HCT116 (cell line): ENCODE results near the gene MAP3K12.
"Not testable (repeated sequence)": the region's sequence is repeated elsewhere in the genome, so short reads cannot be mapped to it uniquely, and the experiment has no call there.

Experiments used
- EGR1 ChIP-seq: IDR thresholded peaks from 2 replicates; pipeline ENCODE4 v1.6.1; 2012; ENCODE audit warnings: low read depth
- ELF1 ChIP-seq: IDR thresholded peaks from 2 replicates; pipeline ENCODE4 v1.6.1; 2012; ENCODE audit warnings: low read depth, borderline replicate concordance
- JUND ChIP-seq: IDR thresholded peaks from 2 replicates; pipeline ENCODE4 v1.6.1; 2012
- POLR2A ChIP-seq: IDR thresholded peaks from 2 replicates; pipeline ENCODE4 v1.7.0; 2011; ENCODE audit warnings: borderline replicate concordance; ENCODE audit not compliant: insufficient read depth, insufficient read length; ENCODE audit errors: extremely low read depth
- POLR2AphosphoS5 ChIP-seq: IDR thresholded peaks from 2 replicates; pipeline ENCODE4 v1.6.1; 2011; ENCODE audit warnings: mild to moderate bottlenecking, low read depth, low read length, moderate library complexity
- RAD21 ChIP-seq: IDR thresholded peaks from 2 replicates; pipeline ENCODE4 v1.6.1; 2012; ENCODE audit warnings: low read depth, mild to moderate bottlenecking
- REST ChIP-seq: IDR thresholded peaks from 2 replicates; pipeline ENCODE4 v1.6.1; 2012; ENCODE audit warnings: low read depth
- SRF ChIP-seq: IDR thresholded peaks from 2 replicates; pipeline ENCODE4 v1.6.1; 2012; ENCODE audit warnings: low read depth
- YY1 ChIP-seq: IDR thresholded peaks from 2 replicates; pipeline ENCODE4 v1.6.1; 2011; ENCODE audit warnings: low read length, low read depth, moderate library complexity, mild to moderate bottlenecking; ENCODE audit not compliant: insufficient replicate concordance; ENCODE audit errors: extremely low read depth
- ZFX ChIP-seq: fragments of 450-650 bp; IDR thresholded peaks from 2 replicates; pipeline ENCODE4 v1.6.1; 2017
- ZNF274 ChIP-seq: fragments of 200-500 bp; sonication (Bioruptor generic); IDR thresholded peaks from 2 replicates; pipeline ENCODE4 v1.6.1; 2014; ENCODE audit warnings: mild to moderate bottlenecking, low read depth, low read length, inconsistent platforms
- TF ChIP-seq, protein P1 (sequence below), 3 experiments: fragments of 200-600 bp in 1 of 3; sonication (generic) in 1 of 3; IDR thresholded peaks in 2 of 3; conservative IDR thresholded peaks in 1 of 3; 2 replicates each; pipeline ENCODE4 v1.5.1; 2012 to 2017; ENCODE audit warnings: low read depth in 2 of 3, low read length in 2 of 3, antibody characterized with exemption in 1 of 3, borderline replicate concordance in 1 of 3, control low read depth in 1 of 3, mild to moderate bottlenecking in 1 of 3, mixed read lengths in 1 of 3, mixed run types in 1 of 3, moderate library complexity in 1 of 3; ENCODE audit not compliant: insufficient read depth in 1 of 3
- TF ChIP-seq, protein P2 (sequence below): IDR thresholded peaks from 2 replicates; pipeline ENCODE4 v1.6.1; 2012
- TF ChIP-seq, protein P3 (sequence below): IDR thresholded peaks from 2 replicates; pipeline ENCODE4 v1.6.1; 2011; ENCODE audit warnings: mild to moderate bottlenecking, low read length, moderate library complexity; ENCODE audit not compliant: insufficient replicate concordance; ENCODE audit errors: extremely low read depth

DNA sequence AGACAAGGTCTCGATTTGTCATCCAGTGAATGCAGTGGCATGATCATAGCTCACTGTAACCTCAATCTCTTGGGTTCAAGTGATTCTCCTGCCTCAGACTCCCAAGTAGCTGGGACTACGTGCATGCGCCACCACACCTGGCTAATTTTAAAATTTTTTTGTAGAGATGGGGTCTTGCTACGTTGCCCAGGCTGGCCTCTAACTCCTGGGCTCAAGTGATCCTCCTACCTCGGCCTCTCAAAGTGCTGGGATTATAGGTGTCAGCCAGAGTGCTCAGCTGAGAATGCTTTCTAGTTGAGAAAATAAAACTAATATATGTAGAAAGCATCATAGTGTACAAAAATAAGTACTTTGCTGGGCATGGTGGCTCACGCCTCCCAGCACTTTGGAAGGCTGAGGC lies 49.1 kb upstream of the MAP3K12 start:
- TF ChIP-seq, protein P1, sequence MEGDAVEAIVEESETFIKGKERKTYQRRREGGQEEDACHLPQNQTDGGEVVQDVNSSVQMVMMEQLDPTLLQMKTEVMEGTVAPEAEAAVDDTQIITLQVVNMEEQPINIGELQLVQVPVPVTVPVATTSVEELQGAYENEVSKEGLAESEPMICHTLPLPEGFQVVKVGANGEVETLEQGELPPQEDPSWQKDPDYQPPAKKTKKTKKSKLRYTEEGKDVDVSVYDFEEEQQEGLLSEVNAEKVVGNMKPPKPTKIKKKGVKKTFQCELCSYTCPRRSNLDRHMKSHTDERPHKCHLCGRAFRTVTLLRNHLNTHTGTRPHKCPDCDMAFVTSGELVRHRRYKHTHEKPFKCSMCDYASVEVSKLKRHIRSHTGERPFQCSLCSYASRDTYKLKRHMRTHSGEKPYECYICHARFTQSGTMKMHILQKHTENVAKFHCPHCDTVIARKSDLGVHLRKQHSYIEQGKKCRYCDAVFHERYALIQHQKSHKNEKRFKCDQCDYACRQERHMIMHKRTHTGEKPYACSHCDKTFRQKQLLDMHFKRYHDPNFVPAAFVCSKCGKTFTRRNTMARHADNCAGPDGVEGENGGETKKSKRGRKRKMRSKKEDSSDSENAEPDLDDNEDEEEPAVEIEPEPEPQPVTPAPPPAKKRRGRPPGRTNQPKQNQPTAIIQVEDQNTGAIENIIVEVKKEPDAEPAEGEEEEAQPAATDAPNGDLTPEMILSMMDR (IDR thresholded peaks at IDR 0.05 in 2 of 3, conservative IDR thresholded peaks at IDR 0.05 in 1 of 3; ENCODE audit: borderline replicate concordance in 1 of 3, insufficient read depth in 1 of 3, low read depth in 2 of 3, low read length in 2 of 3) = not testable (repeated sequence)
- not testable (repeated sequence) for TF ChIP-seq POLR2AphosphoS5, POLR2A, YY1, JUND, REST, ZFX, SRF, ELF1, ZNF274, RAD21, EGR1
- TF ChIP-seq, protein P2, sequence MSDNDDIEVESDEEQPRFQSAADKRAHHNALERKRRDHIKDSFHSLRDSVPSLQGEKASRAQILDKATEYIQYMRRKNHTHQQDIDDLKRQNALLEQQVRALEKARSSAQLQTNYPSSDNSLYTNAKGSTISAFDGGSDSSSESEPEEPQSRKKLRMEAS = not testable (repeated sequence)
- TF ChIP-seq, protein P3, sequence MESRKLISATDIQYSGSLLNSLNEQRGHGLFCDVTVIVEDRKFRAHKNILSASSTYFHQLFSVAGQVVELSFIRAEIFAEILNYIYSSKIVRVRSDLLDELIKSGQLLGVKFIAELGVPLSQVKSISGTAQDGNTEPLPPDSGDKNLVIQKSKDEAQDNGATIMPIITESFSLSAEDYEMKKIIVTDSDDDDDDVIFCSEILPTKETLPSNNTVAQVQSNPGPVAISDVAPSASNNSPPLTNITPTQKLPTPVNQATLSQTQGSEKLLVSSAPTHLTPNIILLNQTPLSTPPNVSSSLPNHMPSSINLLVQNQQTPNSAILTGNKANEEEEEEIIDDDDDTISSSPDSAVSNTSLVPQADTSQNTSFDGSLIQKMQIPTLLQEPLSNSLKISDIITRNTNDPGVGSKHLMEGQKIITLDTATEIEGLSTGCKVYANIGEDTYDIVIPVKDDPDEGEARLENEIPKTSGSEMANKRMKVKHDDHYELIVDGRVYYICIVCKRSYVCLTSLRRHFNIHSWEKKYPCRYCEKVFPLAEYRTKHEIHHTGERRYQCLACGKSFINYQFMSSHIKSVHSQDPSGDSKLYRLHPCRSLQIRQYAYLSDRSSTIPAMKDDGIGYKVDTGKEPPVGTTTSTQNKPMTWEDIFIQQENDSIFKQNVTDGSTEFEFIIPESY = not testable (repeated sequence)
